ENCODE results near the gene DRD4.
"Not testable (repeated sequence)": the region's sequence is repeated elsewhere in the genome, so short reads cannot be mapped to it uniquely, and the experiment has no call there.

Gene DRD4

GRCh38 chr11:686451-687243, 49.6 kb downstream of the DRD4 start:
- DNase-seq, result no peak

GRCh38 chr11:687751-688150, 50.7 kb downstream of the DRD4 start:
- no peak for DNase-seq

- no peak for DNase-seq
Measured at GRCh38 chr11:688681-689080, 51.6 kb downstream of the DRD4 start.

GRCh38 chr11:689625-690024, 52.6 kb downstream of the DRD4 start:
- no peak for DNase-seq

GRCh38 chr11:690244-690643, 53.2 kb downstream of the DRD4 start:
- DNase-seq, result not testable (repeated sequence)

All from activated CD4-positive, alpha-beta T cell treated with anti-CD3 and anti-CD28 coated beads, Interleukin-10, Interleukin-2, amounts not matched to agents 100 ng/mL and 50 ng/mL, durations not matched to agents 16 hours and 8 hours (primary cell).